Ureter (tissue), 1 donor: ENCODE measurements around the gene PPWD1. TPM values are rescaled to one million over a fixed set of nuclear protein-coding genes. Genes with fewer than 3 reads are reported as not detected.

Source experiments
- DNase-seq: peaks from one replicate; pipeline ENCODE4 v3.0.0-alpha.2; 2020; ENCODE audit warnings: low spot score
- total RNA-seq: library from RNA; stranded (reverse); gene quantifications from one replicate; pipeline ENCODE4 v1.2.4, GENCODE V29; 2023
- donor health status: DM: yes; HTN: yes; CAD: no.

Gene PPWD1
- total RNA-seq, 1 donor from 2014 or later = 50.4 TPM

DNA sequence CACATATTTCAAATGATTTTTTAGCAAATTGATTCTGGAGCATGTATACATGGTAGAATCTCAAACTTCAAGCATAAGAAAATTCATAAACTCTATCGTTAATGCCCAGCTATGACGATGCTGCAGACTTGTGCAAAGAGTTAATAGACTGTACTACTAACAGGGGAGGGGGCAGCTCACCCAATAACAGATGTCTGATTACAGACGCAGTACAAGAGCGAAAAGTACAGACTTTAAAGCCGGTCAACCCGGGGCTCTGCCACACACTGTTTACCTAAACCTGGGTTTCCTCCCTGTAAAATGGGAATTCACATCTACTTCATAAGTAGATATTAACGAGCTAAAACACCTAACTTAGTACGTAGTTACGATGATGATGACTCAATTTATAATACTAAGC is 60.4 kb downstream of the PPWD1 start:
- no peak for DNase-seq

- peak; percentile 91 for DNase-seq
Measured at GRCh38 chr5:65624025-65624570, 61.0 kb downstream of the PPWD1 start, which contains the start of gene TRIM23. TRIM23 (minus strand) TSS chr5:65624333; CDS start chr5:65624274, 59 bp downstream.

DNA sequence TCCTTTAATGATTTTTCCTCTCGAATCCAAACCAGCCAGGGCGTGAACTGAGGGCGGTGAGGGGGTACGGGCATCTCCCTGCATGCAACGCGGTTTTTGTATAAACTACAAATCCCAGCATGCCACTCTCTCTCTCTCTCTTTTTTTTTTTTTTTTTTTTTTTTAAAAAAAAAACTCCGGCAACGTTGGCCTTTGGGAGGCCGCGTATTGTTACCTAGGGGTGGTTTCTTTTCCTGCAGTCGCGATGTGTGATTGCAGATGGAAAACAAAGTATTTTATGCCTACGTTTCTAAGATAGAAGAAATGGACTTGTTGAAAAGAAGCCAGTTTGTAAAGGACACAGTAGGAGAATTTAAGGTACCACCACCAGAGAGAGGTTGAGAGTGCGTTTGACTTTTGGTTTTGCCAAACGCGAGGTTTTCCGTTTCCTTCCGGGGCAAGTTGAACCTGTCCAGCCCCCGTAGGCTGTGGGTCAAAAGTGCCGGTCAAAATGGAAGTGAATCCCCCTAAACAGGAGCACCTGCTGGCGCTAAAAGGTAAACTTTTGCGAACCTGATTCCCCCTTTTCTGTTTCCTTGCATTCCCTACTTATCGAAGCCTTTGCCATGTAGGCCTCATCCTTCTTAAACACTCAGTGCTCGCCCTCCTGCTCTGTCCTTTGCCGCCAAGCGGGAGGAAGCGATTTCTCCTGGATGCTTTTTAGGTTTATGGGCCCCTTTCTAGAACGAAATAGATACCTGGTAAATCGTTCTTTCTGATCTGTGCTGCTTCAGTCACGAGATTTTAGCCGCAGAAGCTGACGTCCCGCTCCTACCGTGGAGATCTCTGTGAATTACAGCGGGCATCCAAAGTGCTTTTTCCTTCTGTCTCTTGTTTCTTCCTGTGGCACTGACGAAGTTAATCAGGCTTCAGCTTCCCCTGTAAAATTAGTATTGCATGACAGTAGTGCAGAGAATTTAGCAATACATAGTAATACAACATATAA is 61.8 kb downstream of the PPWD1 start, which contains the start of the genes SHLD3 and TRAPPC13:
SHLD3 (plus strand) TSS at position 457 of the 985 bp plus-strand sequence. CDS start 4,561 bp downstream, outside the sequence.
TRAPPC13 (plus strand) TSS at position 457 of the 985 bp plus-strand sequence; CDS start at position 491, 34 bp downstream.
- peak; percentile 89 for DNase-seq

- no peak for DNase-seq
Measured at GRCh38 chr5:65625743-65626142, 62.6 kb downstream of the PPWD1 start.

DNA sequence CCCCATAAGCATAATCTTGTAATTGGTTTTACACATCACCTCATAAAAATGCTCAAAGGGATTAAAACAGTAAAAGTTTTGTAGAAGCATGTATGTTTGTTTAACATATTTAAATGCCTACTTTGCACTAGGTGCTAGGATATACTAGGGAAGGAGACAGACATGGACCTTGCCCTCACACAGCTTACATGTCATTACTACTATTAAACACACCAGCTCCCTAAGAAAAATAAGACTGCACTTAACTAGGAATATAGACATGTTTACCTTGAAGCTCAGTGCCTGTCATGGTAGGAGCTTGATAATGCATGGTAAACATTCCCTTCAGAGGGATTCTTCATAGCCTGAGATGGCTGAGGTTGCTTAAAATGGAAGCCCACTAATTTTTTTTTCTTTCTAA is 67.9 kb downstream of the PPWD1 start:
- DNase-seq = no peak

Other genes starting within 250 kb of the PPWD1 start
- gene ADAMTS6, start 81.4 kb upstream of the PPWD1 start, total RNA-seq = 2.6 TPM
- 2.3 TPM for gene CENPK, start 128 bp upstream of the PPWD1 start, total RNA-seq
- gene TRIM23, start 61.0 kb downstream of the PPWD1 start, total RNA-seq = 11.2 TPM
- 2.3 TPM for gene SHLD3, start 61.7 kb downstream of the PPWD1 start, total RNA-seq
- 35.2 TPM for gene TRAPPC13, start 61.7 kb downstream of the PPWD1 start, total RNA-seq
- 4.6 TPM for gene SGTB, start 158.8 kb downstream of the PPWD1 start, total RNA-seq
- gene NLN, start 158.9 kb downstream of the PPWD1 start, total RNA-seq = 23.8 TPM